ENCODE data around the gene CCK. TPM values are rescaled to one million over a fixed set of nuclear protein-coding genes. Genes with fewer than 3 reads are reported as not detected.
A peak's percentile ranks its signal among the peaks of the same experiment; 100 is the strongest.

Gene CCK
- total and polyA plus RNA-seq, 2 experiments from 2014 or later, result 0.97 TPM; not detected in 1

DNA sequence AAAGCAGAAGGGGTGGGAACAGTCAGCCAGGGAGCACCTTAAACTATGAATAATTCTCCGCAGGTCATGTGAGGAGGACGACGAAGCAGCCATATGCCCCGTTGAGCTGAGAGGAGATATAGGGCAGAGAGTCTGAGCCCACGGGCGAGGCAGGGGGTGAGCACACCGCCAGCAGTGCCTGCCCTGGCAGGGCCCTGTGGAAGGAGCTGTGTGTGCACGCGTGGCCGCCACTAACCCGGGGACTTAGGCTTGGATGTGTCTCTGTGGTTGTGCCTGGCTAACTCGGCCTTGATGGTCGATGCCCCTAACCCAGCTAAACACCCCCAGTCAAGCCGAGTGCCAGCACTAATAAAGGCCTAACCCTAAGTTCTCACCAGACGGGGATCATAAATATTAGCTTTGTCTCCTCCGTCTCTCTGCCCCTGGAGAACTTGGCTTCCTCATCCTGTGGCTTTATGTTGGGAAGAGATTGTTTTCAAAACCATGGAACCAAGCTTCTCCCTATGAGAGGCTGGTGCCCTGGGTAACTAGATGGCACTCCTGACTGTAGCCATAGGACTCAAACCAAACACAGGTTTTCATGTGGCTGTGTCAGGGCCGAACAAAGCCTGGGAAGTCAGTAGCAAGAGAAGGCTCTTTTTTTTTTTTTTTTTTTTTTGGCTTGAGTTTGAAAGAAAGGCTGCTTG is 45.4 kb downstream of the CCK start:
- H4K20me1 ChIP-seq (ENCODE audit: insufficient read depth), result no peaks in the 10 kb centered on the region
- in situ Hi-C loops (cut with MboI), result no loop called here
- H3K36me3 ChIP-seq (ENCODE audit: low read depth), result no peaks in the 10 kb centered on the region; the same call in 1 of the 2 replicates
- no peaks in the 10 kb centered on the region for H3K27me3 ChIP-seq (replicated peaks; ENCODE audit: insufficient read depth)
- DNase-seq, result no peak
- TF ChIP-seq EZH2 (IDR thresholded peaks at IDR 0.05; ENCODE audit: insufficient read depth, poor library complexity, severe bottlenecking), result no peak
- TF ChIP-seq EZH2phosphoT487 (IDR thresholded peaks at IDR 0.05; ENCODE audit: insufficient read depth, low read depth), result no peak
- no peaks in the 10 kb centered on the region for H3K9me2 ChIP-seq (ENCODE audit: insufficient read depth)
- H3K4me3 ChIP-seq, result no peak overlapping the region
- no peak overlapping the region for H3K4me2 ChIP-seq (ENCODE audit: unreplicated experiment)
- H2AFZ ChIP-seq, result no peak overlapping the region
- no peak overlapping the region for H3K9ac ChIP-seq
- no peaks in the 10 kb centered on the region for H3K79me2 ChIP-seq (ENCODE audit: insufficient read depth)
- H3F3A ChIP-seq (ENCODE audit: insufficient read depth), result 0 out of 2 replicates have a peak, but pooled peaks cover 5% of the 10 kb centered on the region
- H3K9me3 ChIP-seq (ENCODE audit: low read depth), result no peaks in the 10 kb centered on the region
- WGBS, 2 experiments (ENCODE audit: low coverage in 1 of 2, low lambda C conversion rate in 2 of 2, missing lambda C conversion rate in 2 of 2), result 85 to 90% methylated on average over 17 of the region's 17 CpGs
- H3K27ac ChIP-seq, result no peak overlapping the region
- H3K4me1 ChIP-seq (ENCODE audit: insufficient read depth), result peaks cover 8% of the 10 kb centered on the region

DNA sequence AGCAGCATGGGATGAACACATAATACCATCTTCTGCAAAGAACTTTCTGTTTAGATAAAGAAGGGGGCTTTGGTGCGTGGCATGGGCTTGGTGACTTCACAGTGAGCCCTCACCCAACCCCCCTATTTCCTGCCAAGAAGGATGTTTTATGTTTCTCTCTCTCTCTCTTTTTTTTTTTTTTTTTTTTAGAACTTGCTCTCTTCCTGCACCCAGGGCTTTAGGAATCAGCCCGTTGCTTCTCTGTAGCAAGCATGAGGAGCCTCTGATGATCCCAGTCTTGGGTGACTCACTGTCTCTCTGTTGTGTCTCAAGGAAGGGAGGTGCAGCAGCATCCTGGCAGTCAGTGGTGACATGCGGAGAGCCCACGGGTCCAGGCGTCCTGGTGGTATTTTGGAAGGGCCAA is 49.1 kb downstream of the CCK start:
- no peak overlapping the region for H3K4me3 ChIP-seq
- no peaks in the 10 kb centered on the region for H3K27me3 ChIP-seq (replicated peaks; ENCODE audit: insufficient read depth)
- DNase-seq, result peak; percentile 85
- no peak overlapping the region for H3K4me2 ChIP-seq (ENCODE audit: unreplicated experiment)
- TF ChIP-seq EZH2 (IDR thresholded peaks at IDR 0.05; ENCODE audit: insufficient read depth, poor library complexity, severe bottlenecking) (no peak), EZH2phosphoT487 (IDR thresholded peaks at IDR 0.05; ENCODE audit: insufficient read depth, low read depth) (no peak)
- in situ Hi-C loops (cut with MboI), result no loop called here
- no peak overlapping the region for H2AFZ ChIP-seq
- WGBS, 2 experiments (ENCODE audit: low coverage in 1 of 2, low lambda C conversion rate in 2 of 2, missing lambda C conversion rate in 2 of 2), result 38% methylated on average over 5 of the region's 5 CpGs
- no peak overlapping the region for H3K9ac ChIP-seq
- H4K20me1 ChIP-seq (ENCODE audit: insufficient read depth), result no peaks in the 10 kb centered on the region
- H3K9me3 ChIP-seq (ENCODE audit: low read depth), result no peaks in the 10 kb centered on the region
- H3F3A ChIP-seq (ENCODE audit: insufficient read depth), result peaks cover 5% of the 10 kb centered on the region; the same call in 1 of the 2 replicates
- H3K36me3 ChIP-seq (ENCODE audit: low read depth), result no peaks in the 10 kb centered on the region; the same call in 1 of the 2 replicates
- H3K79me2 ChIP-seq (ENCODE audit: insufficient read depth), result no peaks in the 10 kb centered on the region
- peak overlapping the region; percentile 27 for H3K27ac ChIP-seq
- no peaks in the 10 kb centered on the region for H3K9me2 ChIP-seq (ENCODE audit: insufficient read depth)
- H3K4me1 ChIP-seq (ENCODE audit: insufficient read depth), result peaks cover 17% of the 10 kb centered on the region

DNA sequence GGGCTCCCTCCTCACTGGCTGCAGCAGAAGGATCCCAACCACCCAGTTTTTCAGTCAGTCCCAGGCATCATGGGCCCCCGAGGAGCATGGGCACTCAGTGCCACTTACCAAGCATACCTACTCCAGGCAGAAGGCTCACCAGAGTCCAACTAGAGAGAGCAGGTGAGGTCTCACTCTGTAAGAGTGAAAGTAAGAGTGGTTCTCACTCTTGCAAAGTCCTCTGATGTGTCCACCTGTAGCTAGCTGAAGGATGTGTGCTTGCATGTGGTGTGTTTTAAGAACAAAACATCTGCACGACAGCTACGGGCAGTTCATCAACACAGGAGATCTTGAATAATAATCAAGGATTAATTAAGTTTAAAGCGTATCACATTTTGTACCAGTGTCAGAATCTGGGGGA is 49.7 kb downstream of the CCK start:
- H3K36me3 ChIP-seq (ENCODE audit: low read depth), result no peaks in the 10 kb centered on the region; the same call in 1 of the 2 replicates
- no peaks in the 10 kb centered on the region for H3K9me3 ChIP-seq (ENCODE audit: low read depth)
- WGBS, 2 experiments (ENCODE audit: low coverage in 1 of 2, low lambda C conversion rate in 2 of 2, missing lambda C conversion rate in 2 of 2), result 76 to 86% methylated on average over 4 of the region's 4 CpGs
- no peak overlapping the region for H3K4me3 ChIP-seq
- H4K20me1 ChIP-seq (ENCODE audit: insufficient read depth), result no peaks in the 10 kb centered on the region
- H3K79me2 ChIP-seq (ENCODE audit: insufficient read depth), result no peaks in the 10 kb centered on the region
- TF ChIP-seq EZH2 (IDR thresholded peaks at IDR 0.05; ENCODE audit: insufficient read depth, poor library complexity, severe bottlenecking) (no peak), EZH2phosphoT487 (IDR thresholded peaks at IDR 0.05; ENCODE audit: insufficient read depth, low read depth) (no peak)
- no peak for DNase-seq
- in situ Hi-C loops (cut with MboI), result no loop called here
- H3F3A ChIP-seq (ENCODE audit: insufficient read depth), result peaks cover 5% of the 10 kb centered on the region; the same call in 1 of the 2 replicates
- no peaks in the 10 kb centered on the region for H3K9me2 ChIP-seq (ENCODE audit: insufficient read depth)
- no peak overlapping the region for H3K4me2 ChIP-seq (ENCODE audit: unreplicated experiment)
- H3K4me1 ChIP-seq (ENCODE audit: insufficient read depth), result peaks cover 17% of the 10 kb centered on the region
- H3K9ac ChIP-seq, result no peak overlapping the region
- H3K27ac ChIP-seq, result no peak overlapping the region
- H3K27me3 ChIP-seq (replicated peaks; ENCODE audit: insufficient read depth), result no peaks in the 10 kb centered on the region
- H2AFZ ChIP-seq, result no peak overlapping the region

DNA sequence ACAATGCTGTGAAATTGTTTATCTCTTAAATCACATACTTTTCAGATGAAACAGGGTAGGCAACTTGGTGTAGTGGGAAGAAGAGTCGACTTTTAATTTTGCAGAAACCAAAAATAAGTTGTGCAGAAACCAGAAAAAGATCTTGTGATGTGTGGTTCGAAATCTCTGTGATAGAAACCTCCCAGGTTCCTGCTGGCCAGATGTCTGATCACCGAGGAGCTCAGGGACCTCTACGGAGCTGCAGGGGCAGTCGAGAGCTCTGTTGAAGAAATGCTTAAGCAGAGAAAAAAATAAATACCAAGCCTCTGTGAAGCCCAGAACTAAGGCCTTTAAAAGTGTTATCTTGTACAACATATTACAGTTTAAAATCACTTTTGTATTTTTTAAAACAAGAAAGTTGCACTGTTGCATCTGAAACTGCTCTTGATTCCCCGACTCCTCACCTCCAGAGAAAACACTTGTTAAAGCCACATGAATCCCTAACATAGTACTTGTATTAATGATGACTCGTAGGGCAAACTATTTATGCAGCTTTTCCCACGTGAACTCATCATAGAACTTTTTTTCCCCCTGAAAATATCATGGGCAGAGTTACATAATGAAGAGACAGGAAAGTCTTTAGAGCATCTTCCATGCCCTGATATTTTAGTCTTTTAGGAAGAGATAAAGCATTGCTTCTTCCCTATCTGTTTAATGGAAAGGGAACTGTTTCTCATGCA is 51.3 kb downstream of the CCK start:
- Histone ChIP-seq H3K36me3 (ENCODE audit: low read depth) (peaks cover 6% of the 10 kb centered on the region; the same call in 1 of the 2 replicates), H3K27ac (no peak overlapping the region), H3K9ac (no peak overlapping the region), H3K9me2 (ENCODE audit: insufficient read depth) (no peaks in the 10 kb centered on the region), H2AFZ (no peak overlapping the region), H4K20me1 (ENCODE audit: insufficient read depth) (no peaks in the 10 kb centered on the region), H3F3A (ENCODE audit: insufficient read depth) (peaks cover 5% of the 10 kb centered on the region; the same call in 1 of the 2 replicates), H3K4me3 (no peak overlapping the region), H3K27me3 (replicated peaks; ENCODE audit: insufficient read depth) (no peaks in the 10 kb centered on the region), H3K4me1 (ENCODE audit: insufficient read depth) (peaks cover 17% of the 10 kb centered on the region), H3K9me3 (ENCODE audit: low read depth) (no peaks in the 10 kb centered on the region), H3K79me2 (ENCODE audit: insufficient read depth) (no peaks in the 10 kb centered on the region), H3K4me2 (ENCODE audit: unreplicated experiment) (no peak overlapping the region)
- DNase-seq, result peak; percentile 75
- no peak for TF ChIP-seq EZH2 (IDR thresholded peaks at IDR 0.05; ENCODE audit: insufficient read depth, poor library complexity, severe bottlenecking)
- TF ChIP-seq EZH2phosphoT487 (IDR thresholded peaks at IDR 0.05; ENCODE audit: insufficient read depth, low read depth), result no peak
- in situ Hi-C loops (cut with MboI), result no loop called here
- 59 to 61% methylated on average over 8 of the region's 8 CpGs for WGBS, 2 experiments (ENCODE audit: low coverage in 1 of 2, low lambda C conversion rate in 2 of 2, missing lambda C conversion rate in 2 of 2)

Measured in GM23248 (cell line).